Superior temporal gyrus (tissue), 1 donor: ENCODE results near the gene WNT10A.
"Not testable (repeated sequence)": the region's sequence is repeated elsewhere in the genome, so short reads cannot be mapped to it uniquely, and the experiment has no call there.

Experiments
- DNase-seq: peaks from one replicate; pipeline ENCODE4 v3.0.0-alpha.2; 2016; ENCODE audit errors: extremely low spot score

The WNT10A gene

GRCh38 chr2:218931751-218932150 lies 51.1 kb downstream of the WNT10A start:
- not testable (repeated sequence) for DNase-seq
